GM12801 (cell line): ENCODE measurements around the gene SENP8.

ENCODE experiments used
- CTCF ChIP-seq: IDR thresholded peaks from one replicate; pipeline ENCODE4 v1.5.1; 2011; ENCODE audit warnings: control low read depth; ENCODE audit not compliant: insufficient read length; ENCODE audit errors: extremely low read depth

The SENP8 gene

GRCh38 chr15:72161361-72162132, 43.3 kb downstream of the SENP8 start:
- TF ChIP-seq CTCF: no peak

- TF ChIP-seq CTCF: no peak
Measured at GRCh38 chr15:72162569-72162968, 44.4 kb downstream of the SENP8 start.

GRCh38 chr15:72163719-72164118, 45.5 kb downstream of the SENP8 start:
- TF ChIP-seq CTCF: no peak

- no peak for TF ChIP-seq CTCF
Measured at GRCh38 chr15:72166716-72167417, 48.7 kb downstream of the SENP8 start.

GRCh38 chr15:72167445-72167844, 49.2 kb downstream of the SENP8 start:
- TF ChIP-seq CTCF: no peak

GRCh38 chr15:72168131-72168807, 50.1 kb downstream of the SENP8 start:
- TF ChIP-seq CTCF: no peak

GRCh38 chr15:72168808-72169190, 50.6 kb downstream of the SENP8 start:
- TF ChIP-seq CTCF: no peak
